Stimulated activated CD4-positive, alpha-beta T cell treated with anti-CD3 and anti-CD28 coated beads, Interleukin-12 subunit alpha, Interleukin-12 subunit beta, amount 100 ng/mL, for 4 hours (primary cell): ENCODE measurements around the gene PEX16.

Source experiments
- DNase-seq: peaks from one replicate; pipeline ENCODE4 v3.0.0-alpha.2; 2020

The PEX16 gene

GRCh38 chr11:45917623-45918330 is at the start of gene PEX16:
Gene PEX16, minus strand, starts transcription at chr11:45917877. Its CDS starts 66 bp downstream, at chr11:45917811.
- peak; percentile 92 for DNase-seq

- DNase-seq = peak; percentile 35
These were observed 47.3 kb upstream of the PEX16 start for GRCh38 chr11:45964911-45965389.

- no peak for DNase-seq
These were observed 44.1 kb upstream of the PEX16 start for GRCh38 chr11:45961751-45962240.

GRCh38 chr11:45960387-45961095 is 42.9 kb upstream of the PEX16 start:
- DNase-seq = no peak

- DNase-seq = no peak
These were observed 42.2 kb upstream of the PEX16 start for GRCh38 chr11:45959851-45960250.

GRCh38 chr11:45949992-45950407 is 32.3 kb upstream of the PEX16 start:
- no peak for DNase-seq

- no peak for DNase-seq
These were observed 30.7 kb upstream of the PEX16 start for GRCh38 chr11:45948356-45948755.

GRCh38 chr11:45947885-45948284 is 30.2 kb upstream of the PEX16 start:
- no peak for DNase-seq

GRCh38 chr11:45945397-45945999 is 27.8 kb upstream of the PEX16 start:
- no peak for DNase-seq

- DNase-seq = no peak
These were observed 24.7 kb upstream of the PEX16 start for GRCh38 chr11:45942381-45942780.

- no peak for DNase-seq
These were observed 23.6 kb upstream of the PEX16 start for GRCh38 chr11:45941285-45941684.

- DNase-seq = no peak
These were observed 22.2 kb upstream of the PEX16 start for GRCh38 chr11:45939836-45940235.

- no peak for DNase-seq
These were observed 20.2 kb upstream of the PEX16 start for GRCh38 chr11:45937916-45938315.

GRCh38 chr11:45936511-45937054 is 18.9 kb upstream of the PEX16 start:
- no peak for DNase-seq

GRCh38 chr11:45935349-45936064 is 17.8 kb upstream of the PEX16 start:
- DNase-seq = no peak

GRCh38 chr11:45934580-45935318 is 17.1 kb upstream of the PEX16 start:
- DNase-seq = no peak

GRCh38 chr11:45933846-45934579 is 16.3 kb upstream of the PEX16 start:
- no peak for DNase-seq

- DNase-seq = no peak
These were observed 15.6 kb upstream of the PEX16 start for GRCh38 chr11:45933131-45933831.

GRCh38 chr11:45932217-45932616 is 14.5 kb upstream of the PEX16 start:
- DNase-seq = no peak

GRCh38 chr11:45931739-45932138 is 14.1 kb upstream of the PEX16 start:
- no peak for DNase-seq
